NB4 (cell line): ENCODE measurements around the gene SEPTIN8.

Source experiments
- DNase-seq: peaks from one replicate; pipeline ENCODE4 v3.0.0; 2010; ENCODE audit warnings: low read depth
- H3K4me3 ChIP-seq: one replicate; pipeline ENCODE4 v1.5.1; 2011; ENCODE audit warnings: mild to moderate bottlenecking, low read depth, low read length, moderate library complexity
- CTCF ChIP-seq: IDR thresholded peaks from one replicate; pipeline ENCODE4 v1.5.1; 2012; ENCODE audit warnings: low read depth, low read length
- MAX ChIP-seq: IDR thresholded peaks from 2 replicates; pipeline ENCODE4 v1.6.1; 2011; ENCODE audit warnings: low read depth, low read length
- MYC ChIP-seq: IDR thresholded peaks from 2 replicates; pipeline ENCODE4 v1.6.1; 2011; ENCODE audit warnings: low read depth, low read length
- POLR2A ChIP-seq: IDR thresholded peaks from 2 replicates; pipeline ENCODE4 v1.6.1; 2011; ENCODE audit warnings: mild to moderate bottlenecking; ENCODE audit not compliant: insufficient read length; ENCODE audit errors: extremely low read depth

The SEPTIN8 gene

GRCh38 chr5:132823481-132824050 lies 46.5 kb upstream of the SEPTIN8 start:
- TF ChIP-seq MYC (no peak), CTCF (no peak), MAX (no peak), POLR2A (no peak)
- H3K4me3 ChIP-seq = no peak overlapping the region
- DNase-seq = no peak

GRCh38 chr5:132822650-132823480 lies 45.8 kb upstream of the SEPTIN8 start:
- TF ChIP-seq MAX = no peak
- TF ChIP-seq CTCF = no peak
- TF ChIP-seq MYC = no peak
- no peak for TF ChIP-seq POLR2A
- no peak for DNase-seq
- H3K4me3 ChIP-seq = no peak overlapping the region

- no peak for DNase-seq
- H3K4me3 ChIP-seq = no peak overlapping the region
- TF ChIP-seq MYC = no peak
Observed at GRCh38 chr5:132821791-132822190, 44.8 kb upstream of the SEPTIN8 start.

- no peak for DNase-seq
- H3K4me3 ChIP-seq = no peak overlapping the region
- TF ChIP-seq CTCF (no peak), POLR2A (no peak), MAX (no peak), MYC (no peak)
Observed at GRCh38 chr5:132821350-132821749, 44.3 kb upstream of the SEPTIN8 start.

- no peak overlapping the region for H3K4me3 ChIP-seq
- TF ChIP-seq MAX (no peak), MYC (peak; percentile 7; the same call in 1 of the 2 replicates), POLR2A (no peak), CTCF (peak; percentile 75)
Observed at GRCh38 chr5:132820162-132820754, 43.2 kb upstream of the SEPTIN8 start.

GRCh38 chr5:132819468-132819867 lies 42.4 kb upstream of the SEPTIN8 start:
- no peak overlapping the region for H3K4me3 ChIP-seq
- DNase-seq = no peak
- TF ChIP-seq CTCF (no peak), POLR2A (no peak), MAX (no peak), MYC (no peak)

More at GRCh38 chr5:132820162-132820754, 43.2 kb upstream of the SEPTIN8 start:
- peak; percentile 90 for DNase-seq
